NB4 (cell line): ENCODE measurements around the gene F7.
"Not testable (repeated sequence)": the region's sequence is repeated elsewhere in the genome, so short reads cannot be mapped to it uniquely, and the experiment has no call there.

Experiments
- DNase-seq: peaks from one replicate; pipeline ENCODE4 v3.0.0; 2010; ENCODE audit warnings: low read depth
- H3K4me3 ChIP-seq: one replicate; pipeline ENCODE4 v1.5.1; 2011; ENCODE audit warnings: mild to moderate bottlenecking, low read depth, low read length, moderate library complexity
- CTCF ChIP-seq: IDR thresholded peaks from one replicate; pipeline ENCODE4 v1.5.1; 2012; ENCODE audit warnings: low read depth, low read length
- MAX ChIP-seq: IDR thresholded peaks from 2 replicates; pipeline ENCODE4 v1.6.1; 2011; ENCODE audit warnings: low read depth, low read length
- MYC ChIP-seq: IDR thresholded peaks from 2 replicates; pipeline ENCODE4 v1.6.1; 2011; ENCODE audit warnings: low read depth, low read length
- POLR2A ChIP-seq: IDR thresholded peaks from 2 replicates; pipeline ENCODE4 v1.6.1; 2011; ENCODE audit warnings: mild to moderate bottlenecking; ENCODE audit not compliant: insufficient read length; ENCODE audit errors: extremely low read depth

F7 gene

GRCh38 chr13:113160983-113161382 lies 55.4 kb downstream of the F7 start:
- TF ChIP-seq MAX (no peak), POLR2A (no peak), CTCF (no peak), MYC (no peak)
- no peak overlapping the region for H3K4me3 ChIP-seq
- DNase-seq, result no peak

DNA sequence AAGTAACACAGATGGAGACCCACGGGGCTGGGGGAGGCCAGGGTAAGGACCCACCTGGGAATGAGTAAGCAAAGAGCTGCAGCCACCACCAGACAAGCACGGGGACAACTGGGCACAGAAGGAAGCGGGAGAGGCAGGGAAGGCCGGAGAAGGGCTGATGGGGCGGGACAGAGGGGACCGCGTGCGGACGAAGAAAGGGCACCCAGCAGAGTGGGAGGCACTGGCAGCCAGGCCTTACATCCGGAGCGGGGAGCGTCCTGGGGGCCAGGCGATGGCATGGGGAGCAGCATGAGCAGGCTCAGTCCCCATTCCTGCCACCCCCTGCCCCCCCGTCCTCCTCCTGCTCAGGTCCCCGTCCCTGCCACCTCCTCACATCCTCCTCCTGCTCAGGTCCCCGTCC lies 55.8 kb downstream of the F7 start:
- DNase-seq, result no peak
- no peak overlapping the region for H3K4me3 ChIP-seq
- TF ChIP-seq MAX, result no peak
- no peak for TF ChIP-seq CTCF
- no peak for TF ChIP-seq POLR2A
- no peak for TF ChIP-seq MYC

DNA sequence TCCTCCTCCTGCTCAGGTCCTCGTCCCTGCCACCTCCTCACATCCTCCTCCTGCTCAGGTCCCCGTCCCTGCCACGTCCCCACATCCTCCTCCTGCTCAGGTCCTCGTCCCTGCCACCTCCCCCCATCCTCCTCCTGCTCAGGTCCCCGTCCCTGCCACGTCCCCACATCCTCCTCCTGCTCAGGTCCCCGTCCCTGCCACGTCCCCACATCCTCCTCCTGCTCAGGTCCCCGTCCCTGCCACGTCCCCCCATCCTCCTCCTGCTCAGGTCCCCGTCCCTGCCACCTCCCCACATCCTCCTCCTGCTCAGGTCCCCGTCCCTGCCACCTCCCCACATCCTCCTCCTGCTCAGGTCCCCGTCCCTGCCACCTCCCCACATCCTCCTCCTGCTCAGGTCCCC lies 56.4 kb downstream of the F7 start:
- H3K4me3 ChIP-seq, DNase-seq: not testable (repeated sequence)

GRCh38 chr13:113162783-113163685 lies 57.4 kb downstream of the F7 start:
- no peak for DNase-seq
- TF ChIP-seq POLR2A, result no peak

DNA sequence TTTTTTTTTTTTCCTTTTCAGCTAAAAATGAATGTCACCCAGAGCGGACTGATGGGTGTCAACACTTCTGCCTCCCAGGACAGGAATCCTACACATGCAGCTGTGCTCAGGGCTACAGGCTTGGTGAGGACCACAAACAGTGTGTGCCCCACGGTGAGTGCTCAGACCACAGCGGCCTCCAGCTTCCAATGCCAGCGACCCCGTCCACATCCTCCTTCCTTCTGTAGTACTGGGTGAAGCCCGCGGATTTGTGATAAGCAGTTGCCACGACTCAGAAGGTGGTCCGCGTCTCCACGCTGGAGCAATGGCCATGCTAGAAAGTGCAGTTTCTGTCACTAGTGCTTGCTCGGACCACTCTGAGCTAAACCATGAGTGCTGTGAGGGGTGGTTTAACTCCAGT lies 58.9 kb downstream of the F7 start:
- no peak overlapping the region for H3K4me3 ChIP-seq
- 0 out of 2 replicates have a peak, but pooled peaks have one; percentile 2 for TF ChIP-seq MAX
- no peak for TF ChIP-seq MYC

More at GRCh38 chr13:113162783-113163685, 57.4 kb downstream of the F7 start:
- no peak overlapping the region for H3K4me3 ChIP-seq

GRCh38 chr13:113166266-113166665 lies 60.7 kb downstream of the F7 start:
- no peak overlapping the region for H3K4me3 ChIP-seq
- no peak for TF ChIP-seq MYC
- no peak for TF ChIP-seq MAX
- no peak for TF ChIP-seq POLR2A
- no peak for TF ChIP-seq CTCF
- DNase-seq, result no peak

More for the DNA sequence above, 58.9 kb downstream of the F7 start:
- DNase-seq, result peak; percentile 38

GRCh38 chr13:113166681-113167080 lies 61.1 kb downstream of the F7 start:
- TF ChIP-seq POLR2A (no peak), MYC (no peak), MAX (no peak), CTCF (no peak)
- DNase-seq, result no peak
- no peak overlapping the region for H3K4me3 ChIP-seq
